Measurements from ENCODE around the gene GRIP2.

GRCh38 chr3:14536837-14537589 is 3.1 kb downstream of the GRIP2 start:
- TF ChIP-seq POLR2A (IDR thresholded peaks at IDR 0.05) (no peak), POLR2AphosphoS5 (IDR thresholded peaks at IDR 0.05) (no peak), EP300 (IDR thresholded peaks at IDR 0.05) (no peak)
- TF ChIP-seq, protein P1, sequence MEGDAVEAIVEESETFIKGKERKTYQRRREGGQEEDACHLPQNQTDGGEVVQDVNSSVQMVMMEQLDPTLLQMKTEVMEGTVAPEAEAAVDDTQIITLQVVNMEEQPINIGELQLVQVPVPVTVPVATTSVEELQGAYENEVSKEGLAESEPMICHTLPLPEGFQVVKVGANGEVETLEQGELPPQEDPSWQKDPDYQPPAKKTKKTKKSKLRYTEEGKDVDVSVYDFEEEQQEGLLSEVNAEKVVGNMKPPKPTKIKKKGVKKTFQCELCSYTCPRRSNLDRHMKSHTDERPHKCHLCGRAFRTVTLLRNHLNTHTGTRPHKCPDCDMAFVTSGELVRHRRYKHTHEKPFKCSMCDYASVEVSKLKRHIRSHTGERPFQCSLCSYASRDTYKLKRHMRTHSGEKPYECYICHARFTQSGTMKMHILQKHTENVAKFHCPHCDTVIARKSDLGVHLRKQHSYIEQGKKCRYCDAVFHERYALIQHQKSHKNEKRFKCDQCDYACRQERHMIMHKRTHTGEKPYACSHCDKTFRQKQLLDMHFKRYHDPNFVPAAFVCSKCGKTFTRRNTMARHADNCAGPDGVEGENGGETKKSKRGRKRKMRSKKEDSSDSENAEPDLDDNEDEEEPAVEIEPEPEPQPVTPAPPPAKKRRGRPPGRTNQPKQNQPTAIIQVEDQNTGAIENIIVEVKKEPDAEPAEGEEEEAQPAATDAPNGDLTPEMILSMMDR (IDR thresholded peaks at IDR 0.05), result no peak
